ENCODE results near the gene SMC3.

The SMC3 gene

DNA sequence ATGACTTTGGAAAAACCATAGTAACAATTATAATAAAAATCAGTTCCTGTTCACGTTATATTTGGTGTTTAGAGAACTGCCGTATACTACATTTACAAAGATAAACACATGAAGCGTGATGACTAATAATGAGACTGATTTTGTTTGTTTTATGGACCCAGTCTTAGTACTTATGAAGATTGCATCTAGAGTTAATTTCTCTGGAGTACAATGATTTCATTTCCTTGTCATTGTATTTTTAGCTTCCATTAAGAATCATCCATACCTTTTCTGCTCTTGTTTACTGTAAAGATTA is 79.6 kb downstream of the SMC3 start:
- DNase-seq (ENCODE audit: low spot score), result no peak

DNA sequence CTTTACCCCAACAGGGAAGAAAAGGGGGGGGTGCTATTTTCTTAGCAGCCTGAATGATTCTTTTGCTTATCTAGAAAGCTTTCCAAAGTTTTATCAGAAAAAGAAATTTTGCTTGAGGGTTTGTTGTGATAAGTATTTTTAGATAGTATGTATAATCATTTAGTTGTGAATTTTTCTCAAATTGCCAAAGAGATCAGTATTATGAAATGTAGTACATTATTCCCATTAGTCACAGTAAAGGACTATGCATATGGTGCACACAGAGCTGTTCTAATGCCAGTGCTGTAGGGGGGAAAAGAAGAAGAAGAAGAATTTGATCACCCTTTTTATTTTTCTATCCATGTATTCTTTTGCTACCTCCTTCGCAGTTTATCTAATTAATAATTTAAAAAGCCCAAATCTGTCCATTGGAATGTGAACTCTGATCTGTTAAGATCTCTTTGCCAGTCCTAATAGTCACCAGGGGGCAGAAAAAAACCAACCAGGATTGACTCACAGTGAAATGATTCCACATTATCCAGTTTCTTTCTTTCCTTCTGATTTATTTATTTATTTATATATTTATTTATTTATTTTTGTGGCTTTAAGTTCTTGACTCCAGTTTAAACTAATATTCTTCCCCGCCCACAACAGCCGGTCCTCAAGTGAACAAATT is 81.3 kb downstream of the SMC3 start:
- DNase-seq (ENCODE audit: low spot score), result no peak

DNA sequence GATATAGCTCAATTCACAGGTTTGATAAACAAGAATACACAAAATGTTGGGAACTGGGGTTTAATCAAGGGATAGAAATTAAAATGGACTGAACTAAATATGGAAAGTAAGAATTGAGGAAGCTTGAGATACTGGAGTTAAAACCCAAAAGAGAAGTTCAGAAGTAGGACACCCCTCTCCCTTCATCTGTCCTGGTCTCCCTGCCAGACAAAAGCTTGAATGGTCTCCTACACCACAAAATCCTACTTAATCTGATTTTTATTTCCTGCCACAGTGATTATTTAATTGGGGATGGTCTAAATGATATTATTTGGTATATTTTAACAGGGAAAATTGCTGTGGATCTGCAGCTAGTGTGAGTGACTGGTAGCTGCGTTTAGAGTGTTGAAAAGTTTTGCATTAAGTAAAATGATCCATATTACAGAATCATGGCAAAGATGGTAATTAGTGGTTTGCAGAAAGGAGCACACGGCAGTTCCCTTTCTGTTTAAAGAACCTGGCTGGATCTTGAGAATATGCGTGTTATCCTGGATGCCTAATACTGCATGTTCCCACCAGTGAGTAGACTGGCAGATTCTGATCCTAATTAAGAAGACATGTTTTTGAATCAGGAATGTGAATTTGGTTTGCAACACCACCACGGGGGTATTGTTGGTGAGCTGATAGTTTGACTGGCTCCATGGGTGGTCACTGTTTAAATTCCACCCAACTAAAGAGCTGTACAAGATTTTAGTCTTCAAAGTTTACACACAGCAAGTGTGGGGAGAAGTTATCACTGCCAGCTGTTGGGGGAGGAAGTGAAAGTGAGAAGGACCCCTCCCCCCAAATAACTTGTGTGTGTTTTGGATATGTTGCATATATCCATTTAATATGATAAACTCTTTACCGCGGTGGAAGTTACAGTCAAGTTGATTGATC is 82.1 kb downstream of the SMC3 start:
- no peak for DNase-seq (ENCODE audit: low spot score)

DNA sequence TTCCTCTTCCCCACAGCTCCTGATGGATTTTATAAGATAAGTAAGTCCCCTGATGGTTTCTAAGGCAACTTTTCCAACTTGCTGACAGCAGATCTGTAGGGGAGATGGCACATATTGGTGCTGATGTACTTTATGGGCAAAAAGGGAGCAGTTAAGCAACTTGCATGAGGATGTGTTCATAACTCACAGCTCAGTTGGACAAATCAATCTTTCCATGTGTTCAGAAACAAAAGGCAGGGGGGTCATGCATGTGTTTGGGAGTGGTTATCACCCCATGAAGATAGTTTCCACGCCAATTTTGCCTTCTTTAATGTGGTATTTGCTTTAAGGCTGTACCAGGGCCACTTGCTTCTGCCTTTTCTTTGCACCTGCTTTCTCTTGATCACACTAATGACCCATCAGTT is 82.8 kb downstream of the SMC3 start:
- no peak for DNase-seq (ENCODE audit: low spot score)

DNA sequence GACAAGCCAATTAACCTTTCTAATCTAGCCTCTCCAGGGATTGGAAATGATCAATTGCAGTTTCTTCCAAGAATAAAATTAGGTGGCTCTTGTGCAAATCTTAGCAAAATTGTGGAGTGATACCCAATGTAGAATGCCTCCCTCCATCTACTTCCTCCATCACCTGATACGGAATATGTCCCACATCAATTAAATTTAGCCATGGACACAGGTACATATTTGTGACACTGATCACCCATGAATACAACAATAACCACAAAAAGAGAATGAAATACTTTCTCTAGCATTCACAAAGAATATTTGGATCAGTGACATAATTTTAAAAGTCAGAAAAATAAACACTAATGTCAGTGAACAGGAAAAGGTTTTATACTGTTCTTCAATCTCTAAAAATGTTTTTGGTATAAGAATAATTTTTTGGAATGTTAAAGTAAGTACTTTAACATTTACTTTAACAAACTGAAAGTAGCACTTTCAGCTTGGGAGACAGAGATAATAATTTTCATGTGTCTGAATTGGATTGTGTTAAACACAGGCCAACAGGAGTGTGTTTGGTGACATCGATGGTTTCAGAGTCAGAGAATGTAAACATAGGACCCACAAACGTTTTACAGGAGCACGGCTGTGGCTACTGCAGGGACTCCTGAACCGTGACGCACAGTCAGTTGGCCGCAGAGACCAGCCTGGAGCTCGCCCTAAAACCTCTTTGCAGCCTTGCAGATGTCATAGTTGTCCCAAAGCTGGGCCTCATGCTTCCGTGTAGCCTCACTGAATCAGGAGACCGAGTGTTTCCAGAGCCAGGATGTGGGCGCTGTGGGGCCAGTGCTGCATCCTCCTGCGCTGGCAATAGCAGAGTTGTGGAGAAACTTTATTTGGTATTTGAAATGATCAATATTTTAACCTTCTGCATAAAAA is 83.8 kb downstream of the SMC3 start:
- no peak for DNase-seq (ENCODE audit: low spot score)

DNA sequence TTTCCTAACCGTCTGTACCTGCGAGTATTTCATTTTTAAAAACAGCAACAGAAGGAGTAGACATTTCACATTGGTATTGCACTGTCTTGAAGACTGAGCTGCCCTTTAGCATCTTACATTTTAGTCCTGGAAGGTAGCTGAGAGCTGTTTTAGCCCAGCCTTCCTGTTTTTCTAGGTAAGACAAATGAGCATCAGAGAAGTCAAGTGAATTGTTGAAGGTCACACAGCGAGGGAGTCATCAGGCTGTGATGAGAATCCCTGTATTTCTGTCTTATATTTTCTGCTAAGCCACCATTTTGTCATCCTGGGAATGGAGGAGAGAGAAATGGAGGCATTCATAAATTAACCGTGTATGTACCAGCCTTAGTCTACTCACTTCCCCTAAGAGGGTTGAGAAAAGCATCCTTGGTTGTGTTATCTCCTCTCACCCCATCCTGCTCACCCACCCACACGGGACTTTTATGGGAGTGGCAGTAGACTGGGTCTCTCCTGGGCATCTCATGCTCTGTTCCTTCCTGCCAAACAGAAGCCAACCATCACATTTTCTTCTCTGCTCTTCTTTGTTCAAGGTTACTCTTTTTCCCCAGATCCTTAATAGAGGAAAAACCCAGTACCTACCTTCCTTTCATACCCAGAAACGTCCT is 85.1 kb downstream of the SMC3 start:
- no peak for DNase-seq (ENCODE audit: low spot score)

Data from Ammon's horn (tissue), 1 donor.